Measurements from ENCODE around the gene PDXDC1. TPM values are rescaled to one million over a fixed set of nuclear protein-coding genes. Genes with fewer than 3 reads are reported as not detected.
"Not testable (repeated sequence)": the region's sequence is repeated elsewhere in the genome, so short reads cannot be mapped to it uniquely, and the experiment has no call there.

PDXDC1 gene
- total and polyA plus RNA-seq, 2 donors: 29.4 to 30.9 TPM

DNA sequence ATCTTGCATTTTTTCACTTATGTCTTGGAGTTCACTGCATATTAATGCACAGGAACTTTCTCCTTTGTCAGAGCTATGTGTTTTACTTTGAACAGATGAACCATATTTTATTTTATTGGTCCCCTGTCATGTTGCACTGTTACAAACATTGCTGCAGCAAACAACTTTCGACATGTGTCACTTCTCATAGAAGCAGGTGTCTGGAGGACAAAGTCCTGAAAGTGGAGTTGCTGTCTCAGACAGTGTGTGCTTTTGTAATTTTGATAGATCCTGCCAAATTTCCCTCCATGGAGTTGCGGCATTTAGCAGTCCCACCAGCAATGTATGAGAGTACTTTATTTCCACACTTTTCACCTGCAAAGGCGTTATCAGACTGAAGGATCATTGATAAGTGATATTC, 27.6 kb downstream of the PDXDC1 start:
- H3K27me3 ChIP-seq (ENCODE audit: control insufficient read depth in 2 of 2, insufficient read depth in 1 of 2, low read length in 1 of 2); H3K36me3 ChIP-seq (ENCODE audit: control insufficient read depth in 2 of 2, insufficient read depth in 2 of 2, low read length in 1 of 2); H3K27ac ChIP-seq (ENCODE audit: low read depth in 1 of 2, low read length in 1 of 2); H3K4me1 ChIP-seq (ENCODE audit: control insufficient read depth in 2 of 2, insufficient read depth in 2 of 2, low read length in 2 of 2); H3K9me3 ChIP-seq (ENCODE audit: control insufficient read depth in 2 of 2, insufficient read depth in 1 of 2, low read length in 1 of 2); DNase-seq (ENCODE audit: low read depth in 6 of 9, low spot score in 9 of 9); H3K4me3 ChIP-seq (ENCODE audit: low read length in 2 of 2): not testable (repeated sequence)
- 95% methylated on average over 1 of the region's 3 CpGs for WGBS

- H3K9me3 ChIP-seq (ENCODE audit: control insufficient read depth in 2 of 2, insufficient read depth in 1 of 2, low read length in 1 of 2); H3K27me3 ChIP-seq (ENCODE audit: control insufficient read depth in 2 of 2, insufficient read depth in 1 of 2, low read length in 1 of 2); DNase-seq (ENCODE audit: low read depth in 6 of 9, low spot score in 9 of 9); H3K36me3 ChIP-seq (ENCODE audit: control insufficient read depth in 2 of 2, insufficient read depth in 2 of 2, low read length in 1 of 2); H3K4me1 ChIP-seq (ENCODE audit: control insufficient read depth in 2 of 2, insufficient read depth in 2 of 2, low read length in 2 of 2); H3K4me3 ChIP-seq (ENCODE audit: low read length in 2 of 2); H3K27ac ChIP-seq (ENCODE audit: low read depth in 1 of 2, low read length in 1 of 2): not testable (repeated sequence)
- WGBS: 85% methylated on average over 5 of the region's 5 CpGs
Measured at GRCh38 chr16:15005357-15006132, 30.7 kb downstream of the PDXDC1 start.

DNA sequence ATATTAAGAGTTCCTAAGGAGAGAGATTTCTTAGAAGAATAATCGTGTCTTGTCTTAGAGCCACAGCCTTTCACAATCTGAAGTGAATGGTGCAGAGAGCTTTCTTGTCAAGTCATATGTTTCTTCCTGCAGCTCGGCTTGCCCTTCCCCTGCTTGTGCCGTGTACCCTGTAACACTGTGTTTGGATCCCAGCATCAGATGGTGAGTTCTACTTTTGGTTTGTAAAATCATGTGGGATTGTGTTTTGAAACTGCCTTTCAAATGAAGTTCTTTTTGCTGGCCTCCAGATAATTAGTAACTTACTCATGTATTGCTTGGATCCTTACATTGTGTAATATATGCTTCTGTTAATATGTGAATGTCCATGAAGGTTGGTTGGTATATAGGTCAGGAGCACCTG, 33.8 kb downstream of the PDXDC1 start:
- 98% methylated on average over 3 of the region's 3 CpGs for WGBS

DNA sequence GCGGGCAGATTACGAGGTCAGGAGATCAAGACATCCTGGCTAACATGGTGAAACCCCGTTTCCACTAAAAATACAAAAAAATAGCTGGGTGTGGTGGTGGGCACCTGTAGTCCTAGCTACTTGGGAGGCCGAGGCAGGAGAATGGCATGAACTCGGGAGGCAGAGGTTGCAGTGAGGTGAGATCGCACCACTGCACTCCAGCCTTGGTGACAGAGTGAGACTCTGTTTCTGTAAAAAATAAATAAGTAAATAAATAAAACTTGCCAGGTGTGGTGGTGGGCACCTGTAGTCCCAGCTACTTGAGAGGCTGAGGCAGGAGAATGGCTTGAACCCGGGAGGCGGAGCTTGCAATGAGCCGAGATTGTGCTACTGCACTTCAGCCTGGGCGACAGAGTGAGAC, 38.1 kb downstream of the PDXDC1 start:
- not testable (repeated sequence) for H3K36me3 ChIP-seq (ENCODE audit: control insufficient read depth in 2 of 2, insufficient read depth in 2 of 2, low read length in 1 of 2); H3K9me3 ChIP-seq (ENCODE audit: control insufficient read depth in 2 of 2, insufficient read depth in 1 of 2, low read length in 1 of 2); H3K27me3 ChIP-seq (ENCODE audit: control insufficient read depth in 2 of 2, insufficient read depth in 1 of 2, low read length in 1 of 2); DNase-seq (ENCODE audit: low read depth in 6 of 9, low spot score in 9 of 9); H3K4me3 ChIP-seq (ENCODE audit: low read length in 2 of 2); H3K27ac ChIP-seq (ENCODE audit: low read depth in 1 of 2, low read length in 1 of 2)
- peaks cover 7 to 13% of the 10 kb centered on the region in 2 donors for H3K4me1 ChIP-seq (ENCODE audit: control insufficient read depth in 2 of 2, insufficient read depth in 2 of 2, low read length in 2 of 2)
- WGBS: 98% methylated on average over 10 of the region's 10 CpGs

More for the DNA sequence above, 33.8 kb downstream of the PDXDC1 start:
- H3K9me3 ChIP-seq (ENCODE audit: control insufficient read depth in 2 of 2, insufficient read depth in 1 of 2, low read length in 1 of 2); H3K4me3 ChIP-seq (ENCODE audit: low read length in 2 of 2); H3K27ac ChIP-seq (ENCODE audit: low read depth in 1 of 2, low read length in 1 of 2); H3K36me3 ChIP-seq (ENCODE audit: control insufficient read depth in 2 of 2, insufficient read depth in 2 of 2, low read length in 1 of 2); H3K4me1 ChIP-seq (ENCODE audit: control insufficient read depth in 2 of 2, insufficient read depth in 2 of 2, low read length in 2 of 2); H3K27me3 ChIP-seq (ENCODE audit: control insufficient read depth in 2 of 2, insufficient read depth in 1 of 2, low read length in 1 of 2); DNase-seq (ENCODE audit: low read depth in 6 of 9, low spot score in 9 of 9): not testable (repeated sequence)

GRCh38 chr16:15015671-15016070, 40.8 kb downstream of the PDXDC1 start:
- peaks cover 19 to 24% of the 10 kb centered on the region in 2 donors for H3K36me3 ChIP-seq (ENCODE audit: control insufficient read depth in 2 of 2, insufficient read depth in 2 of 2, low read length in 1 of 2)
- not testable (repeated sequence) for H3K27ac ChIP-seq (ENCODE audit: low read depth in 1 of 2, low read length in 1 of 2); DNase-seq (ENCODE audit: low read depth in 6 of 9, low spot score in 9 of 9); H3K4me3 ChIP-seq (ENCODE audit: low read length in 2 of 2); H3K27me3 ChIP-seq (ENCODE audit: control insufficient read depth in 2 of 2, insufficient read depth in 1 of 2, low read length in 1 of 2); H3K9me3 ChIP-seq (ENCODE audit: control insufficient read depth in 2 of 2, insufficient read depth in 1 of 2, low read length in 1 of 2)
- H3K4me1 ChIP-seq (ENCODE audit: control insufficient read depth in 2 of 2, insufficient read depth in 2 of 2, low read length in 2 of 2): peaks cover 7 to 13% of the 10 kb centered on the region in 2 donors
- 98% methylated on average over 3 of the region's 3 CpGs for WGBS

- not testable (repeated sequence) for H3K4me3 ChIP-seq (ENCODE audit: low read length in 2 of 2); H3K27ac ChIP-seq (ENCODE audit: low read depth in 1 of 2, low read length in 1 of 2); DNase-seq (ENCODE audit: low read depth in 6 of 9, low spot score in 9 of 9); H3K27me3 ChIP-seq (ENCODE audit: control insufficient read depth in 2 of 2, insufficient read depth in 1 of 2, low read length in 1 of 2); H3K9me3 ChIP-seq (ENCODE audit: control insufficient read depth in 2 of 2, insufficient read depth in 1 of 2, low read length in 1 of 2)
- H3K36me3 ChIP-seq (ENCODE audit: control insufficient read depth in 2 of 2, insufficient read depth in 2 of 2, low read length in 1 of 2): peaks cover 19 to 24% of the 10 kb centered on the region in 2 donors
- H3K4me1 ChIP-seq (ENCODE audit: control insufficient read depth in 2 of 2, insufficient read depth in 2 of 2, low read length in 2 of 2): peaks cover 7 to 13% of the 10 kb centered on the region in 2 donors
- WGBS: 88% methylated on average over 4 of the region's 4 CpGs
Measured at GRCh38 chr16:15016354-15016753, 41.5 kb downstream of the PDXDC1 start.

DNA sequence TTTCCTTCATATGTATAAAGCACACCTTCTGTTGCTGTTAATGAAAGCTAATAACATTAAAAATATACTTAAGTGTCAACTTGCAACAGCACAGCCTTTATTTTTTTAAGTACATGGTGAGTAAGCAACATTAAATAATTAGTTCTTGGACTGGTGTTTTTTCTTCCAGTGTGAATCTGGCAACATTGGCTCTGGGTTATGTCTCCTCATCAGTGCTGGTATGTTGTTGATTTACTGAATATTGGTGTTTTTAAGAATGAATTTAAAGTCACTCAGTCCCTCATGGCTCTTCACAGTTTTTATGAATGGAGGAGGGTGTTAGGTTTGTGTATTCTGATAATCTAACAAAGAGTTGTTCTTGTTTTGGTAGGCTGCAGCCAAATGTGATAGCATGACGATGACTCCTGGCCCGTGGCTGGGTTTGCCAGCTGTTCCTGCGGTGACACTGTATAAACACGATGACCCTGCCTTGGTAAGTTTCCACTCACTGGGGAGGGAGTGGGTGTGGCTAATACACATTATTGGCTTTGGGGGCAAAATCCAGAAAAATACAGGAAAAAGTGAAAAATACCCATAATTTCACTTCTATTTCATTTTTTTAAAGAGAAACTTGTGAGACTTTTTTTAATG, 42.2 kb downstream of the PDXDC1 start:
- DNase-seq (ENCODE audit: low read depth in 6 of 9, low spot score in 9 of 9); H3K27ac ChIP-seq (ENCODE audit: low read depth in 1 of 2, low read length in 1 of 2): not testable (repeated sequence)
- H3K36me3 ChIP-seq (ENCODE audit: control insufficient read depth in 2 of 2, insufficient read depth in 2 of 2, low read length in 1 of 2): peaks cover 19 to 24% of the 10 kb centered on the region in 2 donors

DNA sequence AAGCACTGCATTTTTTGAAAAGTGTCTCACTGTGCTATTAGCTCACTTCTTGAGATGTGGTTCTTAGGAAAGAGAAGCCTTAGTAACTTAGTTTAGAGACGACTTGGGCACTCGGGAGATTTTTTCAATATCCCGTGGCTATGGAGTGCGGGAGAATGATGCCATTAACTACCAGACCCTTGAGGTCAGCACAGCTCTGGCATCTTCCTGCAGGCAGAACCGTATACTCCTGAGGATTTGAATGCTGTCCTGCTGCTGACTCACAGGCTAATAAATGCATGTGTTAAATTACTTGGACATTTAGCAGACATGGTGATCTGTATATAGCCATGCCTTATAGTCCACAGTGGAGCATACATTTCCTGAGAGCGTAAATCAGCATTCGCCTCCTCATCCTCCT, 46.6 kb downstream of the PDXDC1 start:
- not testable (repeated sequence) for H3K9me3 ChIP-seq (ENCODE audit: control insufficient read depth in 2 of 2, insufficient read depth in 1 of 2, low read length in 1 of 2); H3K27me3 ChIP-seq (ENCODE audit: control insufficient read depth in 2 of 2, insufficient read depth in 1 of 2, low read length in 1 of 2); H3K27ac ChIP-seq (ENCODE audit: low read depth in 1 of 2, low read length in 1 of 2); H3K4me1 ChIP-seq (ENCODE audit: control insufficient read depth in 2 of 2, insufficient read depth in 2 of 2, low read length in 2 of 2); H3K4me3 ChIP-seq (ENCODE audit: low read length in 2 of 2); DNase-seq (ENCODE audit: low read depth in 6 of 9, low spot score in 9 of 9)
- peaks cover 16 to 33% of the 10 kb centered on the region in 2 donors for H3K36me3 ChIP-seq (ENCODE audit: control insufficient read depth in 2 of 2, insufficient read depth in 2 of 2, low read length in 1 of 2)
- 97% methylated on average over 7 of the region's 7 CpGs for WGBS

More for the DNA sequence above, 42.2 kb downstream of the PDXDC1 start:
- WGBS: 98% methylated on average over 4 of the region's 4 CpGs
- H3K9me3 ChIP-seq (ENCODE audit: control insufficient read depth in 2 of 2, insufficient read depth in 1 of 2, low read length in 1 of 2); H3K27me3 ChIP-seq (ENCODE audit: control insufficient read depth in 2 of 2, insufficient read depth in 1 of 2, low read length in 1 of 2); H3K4me3 ChIP-seq (ENCODE audit: low read length in 2 of 2): not testable (repeated sequence)
- H3K4me1 ChIP-seq (ENCODE audit: control insufficient read depth in 2 of 2, insufficient read depth in 2 of 2, low read length in 2 of 2): peaks cover 7 to 13% of the 10 kb centered on the region in 2 donors

- H3K9me3 ChIP-seq (ENCODE audit: control insufficient read depth in 2 of 2, insufficient read depth in 1 of 2, low read length in 1 of 2): not testable (repeated sequence)
Measured at GRCh38 chr16:15022194-15022593, 47.4 kb downstream of the PDXDC1 start.

More at GRCh38 chr16:15022194-15022593, 47.4 kb downstream of the PDXDC1 start:
- H3K27ac ChIP-seq (ENCODE audit: low read depth in 1 of 2, low read length in 1 of 2); H3K27me3 ChIP-seq (ENCODE audit: control insufficient read depth in 2 of 2, insufficient read depth in 1 of 2, low read length in 1 of 2); H3K4me1 ChIP-seq (ENCODE audit: control insufficient read depth in 2 of 2, insufficient read depth in 2 of 2, low read length in 2 of 2); H3K4me3 ChIP-seq (ENCODE audit: low read length in 2 of 2): not testable (repeated sequence)
- 34% methylated on average over 4 of the region's 4 CpGs for WGBS
- peak in 8 of 9 donors; percentile 13 to 83 (median 32) for DNase-seq (ENCODE audit: low read depth in 6 of 9, low spot score in 9 of 9)
- H3K36me3 ChIP-seq (ENCODE audit: control insufficient read depth in 2 of 2, insufficient read depth in 2 of 2, low read length in 1 of 2): peaks cover 15 to 31% of the 10 kb centered on the region in 2 donors

Data from thymus (tissue), 11 donors.